OCI-LY1 (cell line): ENCODE results near the gene KAT8.

Source experiments
- H2AFZ ChIP-seq: fragments of 200-600 bp; sonication (generic), shearing (Covaris generic); 2 replicates; pipeline ENCODE4 v1.6.0; 2014; ENCODE audit warnings: antibody characterized with exemption, mild to moderate bottlenecking, low read length
- H3F3A ChIP-seq: fragments of 200-600 bp; sonication (generic), shearing (Covaris generic); 2 replicates; pipeline ENCODE4 v1.6.0; 2014; ENCODE audit warnings: mild to moderate bottlenecking, antibody characterized with exemption, low read length, moderate library complexity; ENCODE audit not compliant: insufficient read depth
- H3K27ac ChIP-seq: fragments of 200-600 bp; sonication (generic); 2 replicates; pipeline ENCODE4 v1.5.1; 2014; ENCODE audit warnings: low read length, mixed run types, mild to moderate bottlenecking, low read depth; ENCODE audit not compliant: poor library complexity, severe bottlenecking
- H3K27me3 ChIP-seq: fragments of 200-600 bp; sonication (generic); 2 replicates; pipeline ENCODE4 v1.6.0; 2014; ENCODE audit warnings: antibody characterized with exemption, mild to moderate bottlenecking, low read length, moderate library complexity; ENCODE audit not compliant: insufficient read depth
- H3K36me3 ChIP-seq: fragments of 200-600 bp; sonication (generic); 2 replicates; pipeline ENCODE4 v1.6.1; 2014; ENCODE audit warnings: mild to moderate bottlenecking, antibody characterized with exemption, low read length, moderate library complexity, mixed read lengths; ENCODE audit not compliant: insufficient read depth
- H3K4me1 ChIP-seq: fragments of 200-600 bp; sonication (generic); 2 replicates; pipeline ENCODE4 v1.5.1; 2014; ENCODE audit warnings: mild to moderate bottlenecking, low read length, moderate library complexity; ENCODE audit not compliant: insufficient read depth, severe bottlenecking
- H3K4me2 ChIP-seq: fragments of 200-600 bp; sonication (generic), shearing (Covaris generic); 2 replicates; pipeline ENCODE4 v1.6.1; 2014; ENCODE audit warnings: low read length
- H3K4me3 ChIP-seq: fragments of 200-600 bp; sonication (generic); 2 replicates; pipeline ENCODE4 v1.5.1; 2014; ENCODE audit warnings: low read length, low read depth, mild to moderate bottlenecking, mixed read lengths; ENCODE audit not compliant: poor library complexity, severe bottlenecking
- H3K79me2 ChIP-seq: fragments of 200-600 bp; shearing (Covaris generic); 2 replicates; pipeline ENCODE4 v1.6.1; 2016; ENCODE audit warnings: mixed run types, low read length, mixed read lengths; ENCODE audit not compliant: insufficient read depth
- H3K9ac ChIP-seq: fragments of 200-600 bp; sonication (generic), shearing (Covaris generic); 2 replicates; pipeline ENCODE4 v1.6.1; 2014; ENCODE audit warnings: mild to moderate bottlenecking, low read length, mixed read lengths
- H3K9me2 ChIP-seq: fragments of 200-600 bp; sonication (generic), shearing (Covaris generic); 2 replicates; pipeline ENCODE4 v1.6.1; 2014; ENCODE audit warnings: low read depth, mild to moderate bottlenecking, low read length, mixed read lengths
- H3K9me3 ChIP-seq: fragments of 200-600 bp; shearing (Covaris generic); 2 replicates; pipeline ENCODE4 v1.6.1; 2014; ENCODE audit warnings: low read length, mixed read lengths
- H4K20me1 ChIP-seq: fragments of 200-600 bp; sonication (generic), shearing (Covaris generic); 2 replicates; pipeline ENCODE4 v1.6.0; 2016; ENCODE audit warnings: mild to moderate bottlenecking, low read length; ENCODE audit not compliant: insufficient read depth
- EZH2 ChIP-seq: fragments of 200-600 bp; sonication (generic), shearing (Covaris generic); IDR thresholded peaks from 2 replicates; pipeline ENCODE4 v1.8.0; 2017; ENCODE audit warnings: borderline replicate concordance, mixed run types, mild to moderate bottlenecking, antibody characterized with exemption, low read length, moderate library complexity, mixed read lengths
- TF ChIP-seq, protein P1 (sequence below): fragments of 200-600 bp; sonication (generic), shearing (Covaris generic); IDR thresholded peaks from 2 replicates; pipeline ENCODE4 v1.5.1; 2017; ENCODE audit warnings: mild to moderate bottlenecking, antibody characterized with exemption, low read length, moderate library complexity, mixed read lengths

The KAT8 gene

DNA sequence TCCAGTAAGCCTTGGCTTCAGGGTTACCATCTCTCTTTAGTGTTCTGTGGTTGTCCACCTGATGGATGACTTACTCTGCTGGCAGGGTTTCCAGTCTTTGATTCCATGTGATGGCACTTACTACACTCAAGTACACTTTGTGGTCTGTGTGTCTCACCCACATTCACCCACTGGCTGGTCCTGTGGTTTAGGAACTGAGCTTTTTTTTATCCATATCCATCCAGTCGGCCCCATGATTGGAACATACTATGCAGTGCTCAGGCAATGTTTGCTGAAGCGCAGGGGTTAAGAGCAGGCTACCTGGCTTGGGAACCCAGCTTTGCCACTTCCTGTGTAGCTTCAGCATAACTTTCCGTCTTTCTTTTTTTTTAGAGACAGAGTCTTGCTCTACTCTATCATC lies 59.7 kb downstream of the KAT8 start:
- Histone ChIP-seq H3F3A (peaks cover 5% of the 10 kb centered on the region; the same call in 1 of the 2 replicates), H3K27ac (no peak overlapping the region), H3K4me3 (no peak overlapping the region), H3K36me3 (peaks cover 15% of the 10 kb centered on the region), H3K79me2 (peaks cover 21% of the 10 kb centered on the region), H3K9ac (peak overlapping the region; percentile 30; the same call in 1 of the 2 replicates), H3K9me3 (no peaks in the 10 kb centered on the region), H3K4me2 (0 out of 2 replicates have a peak overlapping the region, but pooled peaks have one; percentile 16), H4K20me1 (0 out of 2 replicates have a peak, but pooled peaks cover 2% of the 10 kb centered on the region), H2AFZ (peak overlapping the region; percentile 84; the same call in 1 of the 2 replicates), H3K9me2 (no peaks in the 10 kb centered on the region), H3K4me1 (peaks cover 26% of the 10 kb centered on the region), H3K27me3 (no peaks in the 10 kb centered on the region)
- no peak for TF ChIP-seq EZH2
- TF ChIP-seq, protein P1, sequence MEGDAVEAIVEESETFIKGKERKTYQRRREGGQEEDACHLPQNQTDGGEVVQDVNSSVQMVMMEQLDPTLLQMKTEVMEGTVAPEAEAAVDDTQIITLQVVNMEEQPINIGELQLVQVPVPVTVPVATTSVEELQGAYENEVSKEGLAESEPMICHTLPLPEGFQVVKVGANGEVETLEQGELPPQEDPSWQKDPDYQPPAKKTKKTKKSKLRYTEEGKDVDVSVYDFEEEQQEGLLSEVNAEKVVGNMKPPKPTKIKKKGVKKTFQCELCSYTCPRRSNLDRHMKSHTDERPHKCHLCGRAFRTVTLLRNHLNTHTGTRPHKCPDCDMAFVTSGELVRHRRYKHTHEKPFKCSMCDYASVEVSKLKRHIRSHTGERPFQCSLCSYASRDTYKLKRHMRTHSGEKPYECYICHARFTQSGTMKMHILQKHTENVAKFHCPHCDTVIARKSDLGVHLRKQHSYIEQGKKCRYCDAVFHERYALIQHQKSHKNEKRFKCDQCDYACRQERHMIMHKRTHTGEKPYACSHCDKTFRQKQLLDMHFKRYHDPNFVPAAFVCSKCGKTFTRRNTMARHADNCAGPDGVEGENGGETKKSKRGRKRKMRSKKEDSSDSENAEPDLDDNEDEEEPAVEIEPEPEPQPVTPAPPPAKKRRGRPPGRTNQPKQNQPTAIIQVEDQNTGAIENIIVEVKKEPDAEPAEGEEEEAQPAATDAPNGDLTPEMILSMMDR = no peak

DNA sequence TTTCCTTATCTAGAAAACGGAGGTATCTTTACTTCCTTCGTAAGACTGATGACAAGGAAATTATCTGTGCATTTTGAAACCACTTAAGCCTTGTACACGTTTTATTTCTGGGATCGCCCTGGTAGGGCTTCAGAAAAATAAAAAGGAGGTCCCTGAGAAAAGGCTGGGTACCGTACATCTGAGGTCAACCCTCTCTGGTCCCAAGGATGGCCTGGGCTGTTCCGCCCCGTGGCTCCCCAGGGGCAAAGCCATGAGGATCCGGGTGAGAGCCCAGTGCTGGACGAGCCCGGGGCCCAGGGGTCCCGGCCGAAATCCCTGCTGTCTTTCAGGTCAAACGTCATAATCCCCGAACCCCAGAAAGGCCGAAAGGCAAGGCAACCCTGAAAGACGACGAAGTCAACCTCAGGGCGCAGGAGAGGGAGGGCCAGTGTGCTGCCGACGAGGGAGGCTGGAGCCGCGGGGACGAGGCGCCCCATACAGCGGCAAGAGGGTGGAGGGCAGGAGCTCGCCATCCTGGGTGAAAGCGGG lies 61.8 kb downstream of the KAT8 start:
- Histone ChIP-seq H3K9me3 (no peaks in the 10 kb centered on the region), H3K9me2 (no peaks in the 10 kb centered on the region), H2AFZ (no peak overlapping the region), H4K20me1 (peaks cover 7% of the 10 kb centered on the region; the same call in 1 of the 2 replicates), H3K9ac (peak overlapping the region; percentile 89), H3K4me2 (peak overlapping the region; percentile 94), H3F3A (peaks cover 5% of the 10 kb centered on the region; the same call in 1 of the 2 replicates), H3K79me2 (peaks cover 39% of the 10 kb centered on the region), H3K36me3 (peaks cover 37% of the 10 kb centered on the region), H3K27me3 (no peaks in the 10 kb centered on the region), H3K4me1 (peaks cover 31% of the 10 kb centered on the region), H3K4me3 (peak overlapping the region; percentile 75), H3K27ac (peak overlapping the region; percentile 88)
- no peak for TF ChIP-seq EZH2
- TF ChIP-seq, protein P1 = no peak

DNA sequence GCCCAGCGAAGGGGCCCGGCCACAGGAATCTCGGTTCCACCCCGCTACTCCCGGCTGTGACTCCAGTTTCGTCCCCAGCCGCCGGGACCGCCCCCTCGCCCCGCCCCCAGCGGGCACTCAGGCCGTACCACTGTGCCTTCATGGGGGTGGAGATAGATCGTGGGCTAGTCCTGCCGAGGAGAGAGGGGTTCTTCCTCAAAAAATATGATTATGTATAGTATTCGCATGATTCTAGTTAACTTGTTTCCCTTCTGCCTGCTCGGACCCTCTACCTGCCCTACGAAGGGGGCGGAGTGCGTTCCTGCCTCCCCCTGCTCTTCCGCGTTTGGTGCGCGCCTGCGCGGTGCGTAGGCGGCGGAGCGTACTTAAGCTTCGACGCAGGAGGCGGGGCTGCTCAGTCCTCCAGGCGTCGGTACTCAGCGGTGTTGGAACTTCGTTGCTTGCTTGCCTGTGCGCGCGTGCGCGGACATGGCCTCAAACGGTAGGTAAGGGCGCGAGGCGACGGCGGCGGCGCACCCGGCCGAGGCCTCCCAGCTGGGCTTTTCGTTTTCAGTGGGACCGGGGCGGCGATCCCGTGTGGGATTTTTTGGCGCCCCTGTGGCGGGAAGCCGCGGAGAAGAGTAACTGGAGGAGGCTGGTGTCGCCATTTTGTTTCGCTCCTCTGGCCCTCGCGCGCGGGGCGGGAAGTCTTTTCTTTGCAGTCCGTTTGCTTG lies 62.4 kb downstream of the KAT8 start, which contains the start of gene FUS:
TSS of gene FUS (plus strand) at position 393 of the 713 bp plus-strand sequence. CDS start at position 469, 76 bp downstream.
- Histone ChIP-seq H4K20me1 (peaks cover 7% of the 10 kb centered on the region; the same call in 1 of the 2 replicates), H3K9ac (peak within 1 kb of the TSS; percentile 89), H3K4me1 (peaks cover 31% of the 10 kb centered on the region), H3K36me3 (peaks cover 43% of the 10 kb centered on the region), H3K79me2 (peaks cover 39% of the 10 kb centered on the region), H2AFZ (no peak within 1 kb of the TSS), H3K27me3 (no peaks in the 10 kb centered on the region), H3K4me2 (peak within 1 kb of the TSS; percentile 94), H3K4me3 (peak within 1 kb of the TSS; percentile 75), H3K9me3 (no peaks in the 10 kb centered on the region), H3K9me2 (no peaks in the 10 kb centered on the region), H3F3A (peaks cover 5% of the 10 kb centered on the region; the same call in 1 of the 2 replicates), H3K27ac (peak within 1 kb of the TSS; percentile 88)
- TF ChIP-seq, protein P1 = no peak
- TF ChIP-seq EZH2 = no peak
